Esophagus squamous epithelium (tissue), 4 donors: ENCODE measurements around the gene PML.
"Not testable (repeated sequence)": the region's sequence is repeated elsewhere in the genome, so short reads cannot be mapped to it uniquely, and the experiment has no call there.

Experiments
- CTCF ChIP-seq, 6 experiments: fragments of 450-650 bp in 4 of 6; fragments of 200-600 bp in 2 of 6; sonication (generic) in 2 of 6; IDR thresholded peaks; one replicate each; pipeline ENCODE4 v1.5.1; 2016 to 2019; ENCODE audit warnings: antibody characterized with exemption in 6 of 6, mild to moderate bottlenecking in 4 of 6, moderate library complexity in 4 of 6
- POLR2A ChIP-seq, 4 donors: fragments of 450-650 bp; IDR thresholded peaks; one replicate each; pipeline ENCODE4 v1.6.1; 2017; ENCODE audit warnings: antibody characterized with exemption in 4 of 4, mild to moderate bottlenecking in 4 of 4, moderate library complexity in 3 of 4

- not testable (repeated sequence) for TF ChIP-seq CTCF, POLR2A (IDR thresholded peaks at IDR 0.05)
Observed at GRCh38 chr15:74082450-74082849, 87.9 kb downstream of the PML start, which contains the start of gene GOLGA6A.
